Middle frontal gyrus (tissue), 1 donor: ENCODE results near the gene POLDIP2.

Source experiments
- DNase-seq: peaks from one replicate; pipeline ENCODE4 v3.0.0-alpha.2; 2015; ENCODE audit warnings: low spot score; ENCODE audit errors: extremely low spot score

POLDIP2 gene

GRCh38 chr17:28317099-28317965 lies 40.0 kb downstream of the POLDIP2 start:
- no peak for DNase-seq

- no peak for DNase-seq
Observed at GRCh38 chr17:28315846-28316705, 41.3 kb downstream of the POLDIP2 start.

DNA sequence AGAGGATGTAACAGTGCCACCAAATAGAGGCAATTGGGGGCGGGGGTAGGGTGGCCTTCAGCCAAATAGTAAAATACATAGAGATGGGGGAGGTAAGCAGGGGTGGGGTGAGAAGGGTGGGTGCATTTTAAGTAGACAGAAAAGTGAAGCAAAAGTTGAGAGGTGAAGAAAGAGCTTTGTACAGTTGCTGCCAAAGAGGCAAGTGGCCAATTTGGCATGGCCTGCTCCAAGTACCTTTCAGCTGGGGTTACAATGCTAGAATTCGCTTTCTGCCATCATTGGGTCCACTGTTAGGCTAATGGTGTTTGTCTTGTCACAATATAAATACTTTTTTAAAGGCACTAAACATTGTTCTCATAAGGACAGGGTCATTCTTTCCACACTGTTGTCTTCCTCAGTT lies 43.5 kb downstream of the POLDIP2 start:
- no peak for DNase-seq

DNA sequence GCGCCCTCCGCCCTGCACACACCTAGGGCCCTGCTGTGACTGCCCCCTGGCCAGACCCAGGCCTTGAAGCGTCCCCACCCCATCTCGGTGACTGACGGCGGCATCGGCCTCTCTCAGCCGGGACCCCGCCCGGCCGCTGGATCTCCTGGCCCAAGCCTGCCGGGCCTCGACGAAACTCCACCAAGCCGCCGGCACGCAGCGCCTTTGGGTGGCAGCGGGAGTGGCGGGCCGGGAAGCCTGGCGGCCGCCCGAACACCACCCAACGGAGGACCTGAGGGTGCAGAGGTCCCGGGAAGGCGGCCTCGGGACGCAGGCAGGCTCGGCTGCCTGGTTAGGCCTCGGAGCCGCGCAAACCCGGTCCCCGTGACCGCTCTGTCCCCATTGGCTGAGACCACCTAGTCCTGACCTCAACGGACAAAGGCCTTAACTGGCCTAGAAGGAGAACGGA lies 50.3 kb downstream of the POLDIP2 start:
- no peak for DNase-seq

DNA sequence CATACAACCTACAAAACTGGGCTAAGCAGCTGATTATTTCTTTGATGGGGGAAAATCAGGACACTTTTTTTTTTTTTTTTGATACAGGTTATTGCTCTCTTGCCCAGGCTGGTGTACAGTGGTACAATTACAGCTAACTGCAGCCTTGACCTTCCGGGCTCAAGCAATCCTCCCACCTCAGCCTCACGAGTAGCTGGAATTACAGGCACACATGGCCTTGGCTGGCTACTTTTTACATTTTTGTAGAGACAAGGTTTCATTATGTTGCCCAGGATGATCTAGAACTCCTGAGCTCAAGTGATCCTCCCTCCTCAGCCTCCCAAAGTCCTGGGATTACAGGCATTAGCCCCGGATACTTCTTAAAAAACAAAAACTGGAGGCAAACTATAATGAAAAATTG lies 58.9 kb downstream of the POLDIP2 start:
- no peak for DNase-seq
